HCT116 (cell line): Measurements from ENCODE around the gene COL26A1. TPM values are rescaled to one million over a fixed set of nuclear protein-coding genes. Genes with fewer than 3 reads are reported as not detected.

Experiments used
- ATAC-seq: fragments of 200-7000 bp; cut with Tn5 transposase; 2 replicates; pipeline ENCODE4 v1.9.1; 2020; ENCODE audit warnings: mild to moderate bottlenecking, moderate library complexity
- BruUV-seq: library from RNA; stranded (reverse); fragments of 400-500 nt; replicated peaks from 2 replicates; lab custom pipeline; 2021; lab: Mats Ljungman, UMichigan
- CTCF ChIA-PET: fragments of 300-600 bp; sonication (Branson Sonifier 250); formaldehyde crosslinking; loops from one replicate; lab custom pipeline; 2021; ENCODE audit warnings: antibody characterized with exemption; lab: Charles Lee
- POLR2A ChIA-PET: fragments of 300-600, 350-600 bp; sonication (Branson Sonifier 250); formaldehyde crosslinking; loops from one replicate; lab custom pipeline; 2021; ENCODE audit warnings: antibody characterized with exemption; lab: Charles Lee
- RAD21 ChIA-PET, 2 experiments: fragments of 300-600 bp; sonication (Branson Sonifier 250); formaldehyde crosslinking; loops; one replicate each; lab custom pipeline; 2023; ENCODE audit warnings: low total read pairs in 2 of 2; ENCODE audit not compliant: uncharacterized antibody in 2 of 2, unreplicated experiment in 2 of 2, low non-redundant PET in 1 of 2; lab: Charles Lee
- DNase-seq: peaks from one replicate; pipeline ENCODE4 v3.0.0-alpha.2; 2010; ENCODE audit warnings: low read depth, low spot score
- H2AFZ ChIP-seq: fragments of 200-600 bp; shearing (Covaris generic), sonication (generic); 2 replicates; pipeline ENCODE4 v1.6.1; 2017; ENCODE audit warnings: low read depth, mixed run types, mixed read lengths, antibody characterized with exemption, low read length; ENCODE audit not compliant: poor library complexity, severe bottlenecking
- H3K27ac ChIP-seq: 2 replicates; pipeline ENCODE4 v1.5.1; 2012; ENCODE audit warnings: low read depth, low read length
- H3K27me3 ChIP-seq: fragments of 200-600 bp; sonication (generic); 2 replicates; pipeline ENCODE4 v1.6.1; 2016; ENCODE audit warnings: mixed run types, low read length, mixed read lengths; ENCODE audit not compliant: insufficient read depth
- H3K36me3 ChIP-seq, 2 experiments: fragments of 200-500 bp in 1 of 2; fragments of 200-600 bp in 1 of 2; sonication (Bioruptor generic) in 1 of 2; sonication (generic) in 1 of 2; 2 replicates each; pipeline versions ENCODE4 v1.5.1 to v1.6.1; 2014 to 2016; ENCODE audit warnings: low read length in 2 of 2, inconsistent platforms in 1 of 2, mixed read lengths in 1 of 2, mixed run types in 1 of 2; ENCODE audit not compliant: insufficient read depth in 2 of 2, control insufficient read depth in 1 of 2
- H3K4me1 ChIP-seq, 2 experiments: fragments of 200-600 bp in 1 of 2; sonication (generic) in 1 of 2; 2 replicates each; pipeline versions ENCODE4 v1.5.1 to v1.6.1; 2012 to 2017; ENCODE audit warnings: low read length in 2 of 2, inconsistent platforms in 1 of 2, mild to moderate bottlenecking in 1 of 2, mixed read lengths in 1 of 2, mixed run types in 1 of 2, moderate library complexity in 1 of 2; ENCODE audit not compliant: insufficient read depth in 2 of 2, control insufficient read depth in 1 of 2
- H3K4me2 ChIP-seq: fragments of 200-600 bp; sonication (generic); 2 replicates; pipeline ENCODE4 v1.6.1; 2017; ENCODE audit warnings: mixed run types, low read length, mixed read lengths
- H3K4me3 ChIP-seq, 2 experiments: fragments of 200-600 bp in 1 of 2; sonication (generic) in 1 of 2; replicated peaks in 1 of 2; 2 replicates each; pipeline ENCODE4 v1.5.1; 2011 to 2016; ENCODE audit warnings: low read length in 2 of 2, control low read depth in 1 of 2, low read depth in 1 of 2, mild to moderate bottlenecking in 1 of 2, mixed read lengths in 1 of 2, mixed run types in 1 of 2
- H3K79me2 ChIP-seq: fragments of 200-600 bp; sonication (generic); 2 replicates; pipeline ENCODE4 v1.6.1; 2017; ENCODE audit warnings: mild to moderate bottlenecking, mixed run types, low read length, moderate library complexity, mixed read lengths; ENCODE audit not compliant: insufficient read depth
- H3K9ac ChIP-seq: fragments of 200-600 bp; sonication (generic); 2 replicates; pipeline ENCODE4 v1.6.1; 2016; ENCODE audit warnings: low read length, mixed read lengths
- H3K9me2 ChIP-seq: fragments of 200-600 bp; sonication (generic), shearing (Covaris generic); 2 replicates; pipeline ENCODE4 v1.6.1; 2017; ENCODE audit warnings: mixed run types, mild to moderate bottlenecking, moderate library complexity; ENCODE audit not compliant: insufficient read depth
- H3K9me3 ChIP-seq, 2 experiments: fragments of 200-500 bp in 1 of 2; fragments of 200-600 bp in 1 of 2; sonication (Bioruptor generic) in 1 of 2; sonication (generic) in 1 of 2; 2 replicates each; pipeline ENCODE4 v1.6.1; 2014 to 2017; ENCODE audit warnings: low read length in 2 of 2, mixed read lengths in 2 of 2, inconsistent platforms in 1 of 2, low read depth in 1 of 2, mild to moderate bottlenecking in 1 of 2, mixed run types in 1 of 2, moderate library complexity in 1 of 2; ENCODE audit not compliant: control insufficient read depth in 1 of 2, insufficient read depth in 1 of 2
- H4K20me1 ChIP-seq: fragments of 200-600 bp; sonication (generic), shearing (Covaris generic); 2 replicates; pipeline ENCODE4 v1.6.1; 2017; ENCODE audit warnings: mixed run types, mild to moderate bottlenecking, moderate library complexity; ENCODE audit not compliant: insufficient read depth
- ATF3 ChIP-seq: IDR thresholded peaks from 2 replicates; pipeline ENCODE4 v1.6.1; 2012
- CEBPB ChIP-seq: IDR thresholded peaks from 2 replicates; pipeline ENCODE4 v1.6.1; 2012; ENCODE audit warnings: low read depth
- CTCF ChIP-seq, 3 experiments: fragments of 200-600 bp in 1 of 3; sonication (generic) in 1 of 3; IDR thresholded peaks in 2 of 3; conservative IDR thresholded peaks in 1 of 3; 2 replicates each; pipeline ENCODE4 v1.5.1; 2012 to 2017; ENCODE audit warnings: low read depth in 2 of 3, low read length in 2 of 3, antibody characterized with exemption in 1 of 3, borderline replicate concordance in 1 of 3, control low read depth in 1 of 3, mild to moderate bottlenecking in 1 of 3, mixed read lengths in 1 of 3, mixed run types in 1 of 3, moderate library complexity in 1 of 3; ENCODE audit not compliant: insufficient read depth in 1 of 3
- EGR1 ChIP-seq: IDR thresholded peaks from 2 replicates; pipeline ENCODE4 v1.6.1; 2012; ENCODE audit warnings: low read depth
- ELF1 ChIP-seq: IDR thresholded peaks from 2 replicates; pipeline ENCODE4 v1.6.1; 2012; ENCODE audit warnings: low read depth, borderline replicate concordance
- FOSL1 ChIP-seq: IDR thresholded peaks from 2 replicates; pipeline ENCODE4 v1.6.1; 2012; ENCODE audit warnings: low read depth
- JUND ChIP-seq: IDR thresholded peaks from 2 replicates; pipeline ENCODE4 v1.6.1; 2012
- MAX ChIP-seq: IDR thresholded peaks from 2 replicates; pipeline ENCODE4 v1.6.1; 2012
- POLR2A ChIP-seq: IDR thresholded peaks from 2 replicates; pipeline ENCODE4 v1.7.0; 2011; ENCODE audit warnings: borderline replicate concordance; ENCODE audit not compliant: insufficient read depth, insufficient read length; ENCODE audit errors: extremely low read depth
- RAD21 ChIP-seq: IDR thresholded peaks from 2 replicates; pipeline ENCODE4 v1.6.1; 2012; ENCODE audit warnings: low read depth, mild to moderate bottlenecking
- REST ChIP-seq: IDR thresholded peaks from 2 replicates; pipeline ENCODE4 v1.6.1; 2012; ENCODE audit warnings: low read depth
- SIN3A ChIP-seq: IDR thresholded peaks from 2 replicates; pipeline ENCODE4 v1.6.1; 2012; ENCODE audit warnings: low read depth
- SP1 ChIP-seq: IDR thresholded peaks from 2 replicates; pipeline ENCODE4 v1.6.1; 2012; ENCODE audit warnings: low read depth
- SRF ChIP-seq: IDR thresholded peaks from 2 replicates; pipeline ENCODE4 v1.6.1; 2012; ENCODE audit warnings: low read depth
- TCF7L2 ChIP-seq: IDR thresholded peaks from 2 replicates; pipeline ENCODE4 v1.7.0; 2011; ENCODE audit warnings: borderline replicate concordance, inconsistent platforms; ENCODE audit not compliant: insufficient read depth, insufficient read length; ENCODE audit errors: extremely low read depth
- ZFX ChIP-seq: fragments of 450-650 bp; IDR thresholded peaks from 2 replicates; pipeline ENCODE4 v1.6.1; 2017
- ZNF274 ChIP-seq: fragments of 200-500 bp; sonication (Bioruptor generic); IDR thresholded peaks from 2 replicates; pipeline ENCODE4 v1.6.1; 2014; ENCODE audit warnings: mild to moderate bottlenecking, low read depth, low read length, inconsistent platforms
- intact Hi-C: fragments of 100-400 bp; cut with micrococcal nuclease; formaldehyde crosslinking; loops from 2 replicates; pipeline ENCODE4 v1.10.0; 2022
- total RNA-seq: library from RNA; stranded (reverse); gene quantifications from one replicate; pipeline ENCODE4 v1.2.1, GENCODE V29; 2021; ENCODE audit not compliant: unreplicated experiment

COL26A1 gene
- total RNA-seq, 1 experiment from 2014 or later, result 0.27 TPM

GRCh38 chr7:101373812-101374614, 11.3 kb downstream of the COL26A1 start:
- no peak overlapping the region for H3K9ac ChIP-seq
- H3K4me2 ChIP-seq, result no peak overlapping the region
- no peaks in the 10 kb centered on the region for H3K27me3 ChIP-seq
- no peaks in the 10 kb centered on the region for H4K20me1 ChIP-seq
- BruUV-seq, result no TSS peak
- CTCF ChIA-PET, result no interaction called here
- H3K27ac ChIP-seq, result no peak overlapping the region
- RAD21 ChIA-PET, result no interaction called here
- peaks cover 0 to 5% of the 10 kb centered on the region in 2 experiments; a peak in 1 of 4 replicates for H3K4me1 ChIP-seq
- intact Hi-C loops, result no loop called here
- DNase-seq (no peak), ATAC-seq (no peak)
- POLR2A ChIA-PET, result interaction anchor here (0.9 to 1.1 kb wide), 2 partner anchors 38 to 66 kb away, joined by 3 read pairs; no protein-coding TSS in a partner anchor
- H3K9me2 ChIP-seq, result no peaks in the 10 kb centered on the region
- no peak overlapping the region for H3K4me3 ChIP-seq
- H3K79me2 ChIP-seq, result no peaks in the 10 kb centered on the region
- H3K9me3 ChIP-seq, result no peaks in the 10 kb centered on the region
- H2AFZ ChIP-seq, result no peak overlapping the region
- no peaks in the 10 kb centered on the region for H3K36me3 ChIP-seq
- TF ChIP-seq SRF (no peak), FOSL1 (no peak), CTCF (IDR thresholded peaks at IDR 0.05 in 2 of 3, conservative IDR thresholded peaks at IDR 0.05 in 1 of 3; ENCODE audit: borderline replicate concordance in 1 of 3, insufficient read depth in 1 of 3, low read depth in 2 of 3, low read length in 2 of 3) (no peak), SIN3A (no peak), MAX (no peak), RAD21 (no peak), REST (no peak), ATF3 (no peak), SP1 (no peak), ZNF274 (no peak), POLR2A (no peak), ZFX (no peak), EGR1 (no peak), JUND (no peak), ELF1 (no peak), CEBPB (no peak), TCF7L2 (no peak)
